ENCODE results near the gene ST6GALNAC3. TPM values are rescaled to one million over a fixed set of nuclear protein-coding genes. Genes with fewer than 3 reads are reported as not detected.

Gene ST6GALNAC3
- total and polyA plus RNA-seq, 11 donors = 2.5 to 7.7 (median 4.4) TPM

DNA sequence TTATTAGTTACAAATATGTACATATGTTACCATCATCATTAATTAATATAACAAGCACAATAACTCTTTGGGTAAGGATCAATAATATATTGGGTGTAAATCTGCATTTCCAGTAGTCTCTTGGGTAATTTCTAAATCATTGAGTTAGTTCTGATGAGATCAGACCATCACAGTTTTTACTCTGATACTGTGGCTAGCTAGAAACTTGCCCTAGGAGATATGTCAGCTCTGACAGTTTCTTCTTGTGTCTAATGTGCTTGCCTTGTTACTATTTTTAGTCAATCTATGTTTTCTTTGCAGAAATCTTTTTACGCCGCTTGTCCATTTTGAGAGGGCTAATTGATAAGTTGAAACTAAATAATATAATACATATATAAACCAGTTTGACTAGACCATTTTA, 507.2 kb downstream of the ST6GALNAC3 start:
- no peaks in the 10 kb centered on the region for H3K9me3 ChIP-seq
- TF ChIP-seq POLR2A (IDR thresholded peaks at IDR 0.05) = no peak
- TF ChIP-seq, protein P1, sequence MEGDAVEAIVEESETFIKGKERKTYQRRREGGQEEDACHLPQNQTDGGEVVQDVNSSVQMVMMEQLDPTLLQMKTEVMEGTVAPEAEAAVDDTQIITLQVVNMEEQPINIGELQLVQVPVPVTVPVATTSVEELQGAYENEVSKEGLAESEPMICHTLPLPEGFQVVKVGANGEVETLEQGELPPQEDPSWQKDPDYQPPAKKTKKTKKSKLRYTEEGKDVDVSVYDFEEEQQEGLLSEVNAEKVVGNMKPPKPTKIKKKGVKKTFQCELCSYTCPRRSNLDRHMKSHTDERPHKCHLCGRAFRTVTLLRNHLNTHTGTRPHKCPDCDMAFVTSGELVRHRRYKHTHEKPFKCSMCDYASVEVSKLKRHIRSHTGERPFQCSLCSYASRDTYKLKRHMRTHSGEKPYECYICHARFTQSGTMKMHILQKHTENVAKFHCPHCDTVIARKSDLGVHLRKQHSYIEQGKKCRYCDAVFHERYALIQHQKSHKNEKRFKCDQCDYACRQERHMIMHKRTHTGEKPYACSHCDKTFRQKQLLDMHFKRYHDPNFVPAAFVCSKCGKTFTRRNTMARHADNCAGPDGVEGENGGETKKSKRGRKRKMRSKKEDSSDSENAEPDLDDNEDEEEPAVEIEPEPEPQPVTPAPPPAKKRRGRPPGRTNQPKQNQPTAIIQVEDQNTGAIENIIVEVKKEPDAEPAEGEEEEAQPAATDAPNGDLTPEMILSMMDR (IDR thresholded peaks at IDR 0.05) = no peak
- intact Hi-C loops (cut with DNase I) = no loop called here
- H3K4me3 ChIP-seq = no peak overlapping the region
- no peak overlapping the region for H3K27ac ChIP-seq
- no peaks in the 10 kb centered on the region for H3K27me3 ChIP-seq
- WGBS, 4 donors = 76 to 86% (median 82%) methylated on average over 2 of the region's 2 CpGs
- no peak for ATAC-seq
- no peak for DNase-seq
- H3K4me1 ChIP-seq = no peaks in the 10 kb centered on the region
- H3K36me3 ChIP-seq = no peaks in the 10 kb centered on the region

DNA sequence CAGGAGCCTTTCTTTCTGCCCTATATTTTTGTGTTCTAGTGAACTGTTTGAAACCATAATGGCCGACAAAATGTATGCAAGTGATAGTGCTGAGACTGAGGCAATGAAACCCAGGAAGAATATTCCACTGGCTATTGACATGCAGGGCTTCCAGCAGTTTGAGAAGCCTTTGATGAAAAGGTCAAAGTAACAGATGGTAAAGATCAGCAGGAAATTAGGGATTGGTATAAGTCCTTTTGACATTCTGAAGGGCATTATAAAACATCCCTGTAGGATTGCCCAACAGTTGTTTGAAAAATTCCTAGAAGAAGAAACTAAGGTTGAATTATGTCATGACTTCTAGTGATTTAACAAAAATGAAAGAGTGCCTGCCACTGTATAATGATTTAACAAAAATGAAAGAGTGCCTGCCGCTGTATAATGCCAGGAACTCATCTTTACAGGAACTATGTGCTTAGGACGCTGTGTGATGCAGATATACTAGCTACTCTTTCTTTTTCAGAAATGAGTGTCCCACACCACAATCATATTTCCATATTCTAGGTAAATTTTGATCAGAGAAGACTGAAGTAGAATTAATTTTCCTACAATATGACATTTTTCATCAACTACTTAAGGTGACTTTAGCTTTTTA, 508.8 kb downstream of the ST6GALNAC3 start:
- H3K4me1 ChIP-seq = no peaks in the 10 kb centered on the region
- H3K27ac ChIP-seq = no peak overlapping the region
- intact Hi-C loops (cut with DNase I) = no loop called here
- no peaks in the 10 kb centered on the region for H3K27me3 ChIP-seq
- no peaks in the 10 kb centered on the region for H3K36me3 ChIP-seq
- ATAC-seq (no peak), DNase-seq (no peak)
- TF ChIP-seq, protein P1 (IDR thresholded peaks at IDR 0.05) = no peak
- TF ChIP-seq POLR2A (IDR thresholded peaks at IDR 0.05) = no peak
- 88 to 94% (median 91%) methylated on average over 3 of the region's 3 CpGs for WGBS, 4 donors
- no peak overlapping the region for H3K4me3 ChIP-seq
- H3K9me3 ChIP-seq = no peaks in the 10 kb centered on the region

DNA sequence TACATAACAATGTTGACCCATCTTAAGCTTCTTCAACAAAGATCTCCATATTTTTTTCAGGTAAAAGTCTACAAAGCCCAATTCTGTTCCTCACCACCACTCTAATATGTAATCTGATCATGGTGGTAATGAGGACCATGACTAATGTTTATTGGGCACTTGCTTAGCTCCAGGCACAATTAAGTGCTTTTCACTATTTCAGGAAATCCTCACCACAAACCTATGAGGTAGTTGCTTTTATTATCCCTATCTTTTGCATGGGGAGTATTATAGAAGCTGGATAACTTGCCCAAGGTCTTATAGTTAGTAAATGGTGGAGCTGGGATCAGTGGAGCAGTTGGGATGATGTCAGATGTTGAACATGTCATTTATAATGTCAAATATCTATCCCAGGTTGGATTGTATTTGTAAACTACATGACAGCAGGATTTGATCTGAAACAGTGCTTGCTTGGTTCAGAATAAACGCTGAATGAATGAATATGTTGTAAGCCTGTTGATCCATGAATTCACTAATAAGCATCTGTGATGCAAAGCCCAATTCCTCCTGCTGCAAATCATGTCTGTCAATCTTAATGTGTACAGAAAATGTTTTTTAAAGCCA, 509.4 kb downstream of the ST6GALNAC3 start:
- ATAC-seq (no peak), DNase-seq (no peak)
- 93 to 100% (median 95%) methylated on average over 1 of the region's 1 CpG for WGBS, 4 donors
- Histone ChIP-seq H3K27me3 (no peaks in the 10 kb centered on the region), H3K27ac (no peak overlapping the region), H3K36me3 (no peaks in the 10 kb centered on the region), H3K9me3 (no peaks in the 10 kb centered on the region), H3K4me3 (no peak overlapping the region), H3K4me1 (no peaks in the 10 kb centered on the region)
- intact Hi-C loops (cut with DNase I) = no loop called here
- TF ChIP-seq, protein P1 (IDR thresholded peaks at IDR 0.05) = no peak
- no peak for TF ChIP-seq POLR2A (IDR thresholded peaks at IDR 0.05)

DNA sequence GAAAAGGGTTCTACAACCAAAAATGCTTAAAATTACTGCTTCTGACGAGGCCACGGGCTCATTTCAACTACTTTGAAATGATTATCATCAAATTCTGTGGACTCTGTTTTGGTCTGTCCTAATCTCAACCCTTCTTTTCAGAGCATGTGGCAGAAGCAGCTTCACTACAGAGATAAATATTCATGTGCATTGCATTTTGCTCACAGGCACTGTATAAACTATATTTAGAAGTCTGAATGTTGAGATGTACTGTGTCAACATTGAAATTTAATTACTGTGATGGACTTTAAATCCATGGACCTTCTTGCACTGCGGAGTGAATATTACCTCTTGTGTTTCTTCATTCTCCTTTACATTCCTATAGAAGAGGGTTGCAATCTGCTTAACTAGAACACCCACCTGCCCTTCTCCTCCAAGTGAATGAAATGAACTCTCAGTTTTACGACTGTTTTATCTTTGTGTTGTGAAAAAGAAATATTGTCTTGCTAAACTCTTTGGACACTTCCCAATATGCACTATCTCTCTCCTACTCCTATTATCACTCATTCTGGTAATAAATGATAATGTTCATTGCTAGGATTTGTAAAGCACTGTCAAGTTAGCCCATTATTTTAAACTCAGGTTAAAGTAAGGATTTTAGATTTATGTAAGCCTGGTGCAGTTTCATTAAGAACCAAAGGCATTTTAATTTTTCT, 511.6 kb downstream of the ST6GALNAC3 start:
- Histone ChIP-seq H3K36me3 (no peaks in the 10 kb centered on the region), H3K27me3 (no peaks in the 10 kb centered on the region), H3K9me3 (no peaks in the 10 kb centered on the region), H3K4me1 (no peaks in the 10 kb centered on the region), H3K27ac (no peak overlapping the region), H3K4me3 (no peak overlapping the region)
- TF ChIP-seq, protein P1 (IDR thresholded peaks at IDR 0.05) = no peak
- TF ChIP-seq POLR2A (IDR thresholded peaks at IDR 0.05) = no peak
- 55 to 66% (median 61%) methylated on average over 4 of the region's 4 CpGs for WGBS, 4 donors
- DNase-seq (no peak), ATAC-seq (no peak)
- intact Hi-C loops (cut with DNase I) = no loop called here

Measured in heart left ventricle (tissue), 16 donors.